Activated naive CD8-positive, alpha-beta T cell (primary cell): Measurements from ENCODE around the gene KIRREL3.
A peak's percentile ranks its signal among the peaks of the same experiment; 100 is the strongest.

Experiments used
- H3K27ac Mint-ChIP-seq: one replicate; pipeline ENCODE4 v1.8.0; 2021; ENCODE audit warnings: mixed read lengths
- H3K27me3 Mint-ChIP-seq: one replicate; pipeline ENCODE4 v1.8.0; 2021; ENCODE audit warnings: mixed read lengths
- H3K36me3 Mint-ChIP-seq: one replicate; pipeline ENCODE4 v1.8.0; 2021; ENCODE audit warnings: mixed read lengths
- H3K4me1 Mint-ChIP-seq: one replicate; pipeline ENCODE4 v1.8.0; 2021; ENCODE audit warnings: low read depth, mixed read lengths
- H3K4me3 Mint-ChIP-seq: one replicate; pipeline ENCODE4 v1.8.0; 2021; ENCODE audit warnings: mild to moderate bottlenecking, mixed read lengths
- H3K9me3 Mint-ChIP-seq: one replicate; pipeline ENCODE4 v1.8.0; 2021; ENCODE audit warnings: low read depth, mixed read lengths

Gene KIRREL3

GRCh38 chr11:126431401-126432064 lies 569.0 kb downstream of the KIRREL3 start:
- H3K27me3 Mint-ChIP-seq = no peaks in the 10 kb centered on the region

GRCh38 chr11:126430581-126431335 lies 569.8 kb downstream of the KIRREL3 start:
- Mint-ChIP-seq H3K27ac (no peak overlapping the region), H3K4me3 (no peak overlapping the region), H3K36me3 (no peaks in the 10 kb centered on the region), H3K9me3 (no peaks in the 10 kb centered on the region), H3K27me3 (no peaks in the 10 kb centered on the region), H3K4me1 (no peaks in the 10 kb centered on the region)

More at GRCh38 chr11:126431401-126432064, 569.0 kb downstream of the KIRREL3 start:
- no peaks in the 10 kb centered on the region for H3K4me1 Mint-ChIP-seq
- H3K9me3 Mint-ChIP-seq = no peaks in the 10 kb centered on the region
- no peaks in the 10 kb centered on the region for H3K36me3 Mint-ChIP-seq
- no peak overlapping the region for H3K4me3 Mint-ChIP-seq
- no peak overlapping the region for H3K27ac Mint-ChIP-seq

- H3K36me3 Mint-ChIP-seq = no peaks in the 10 kb centered on the region
- no peak overlapping the region for H3K27ac Mint-ChIP-seq
- H3K4me3 Mint-ChIP-seq = no peak overlapping the region
- no peaks in the 10 kb centered on the region for H3K27me3 Mint-ChIP-seq
- H3K4me1 Mint-ChIP-seq = no peaks in the 10 kb centered on the region
- H3K9me3 Mint-ChIP-seq = no peaks in the 10 kb centered on the region
Measured at GRCh38 chr11:126426820-126427749, 573.5 kb downstream of the KIRREL3 start.

GRCh38 chr11:126426106-126426505 lies 574.5 kb downstream of the KIRREL3 start:
- H3K4me3 Mint-ChIP-seq = no peak overlapping the region
- no peaks in the 10 kb centered on the region for H3K36me3 Mint-ChIP-seq
- no peaks in the 10 kb centered on the region for H3K4me1 Mint-ChIP-seq
- H3K27ac Mint-ChIP-seq = no peak overlapping the region
- H3K9me3 Mint-ChIP-seq = no peaks in the 10 kb centered on the region
- peaks cover 2% of the 10 kb centered on the region for H3K27me3 Mint-ChIP-seq

GRCh38 chr11:126424471-126425039 lies 576.0 kb downstream of the KIRREL3 start:
- Mint-ChIP-seq H3K9me3 (no peaks in the 10 kb centered on the region), H3K36me3 (no peaks in the 10 kb centered on the region), H3K4me1 (peaks cover 3% of the 10 kb centered on the region), H3K27ac (no peak overlapping the region), H3K27me3 (peaks cover 2% of the 10 kb centered on the region), H3K4me3 (no peak overlapping the region)

GRCh38 chr11:126423743-126424142 lies 576.8 kb downstream of the KIRREL3 start:
- Mint-ChIP-seq H3K9me3 (no peaks in the 10 kb centered on the region), H3K27me3 (peaks cover 2% of the 10 kb centered on the region), H3K4me1 (peaks cover 3% of the 10 kb centered on the region), H3K36me3 (no peaks in the 10 kb centered on the region), H3K4me3 (no peak overlapping the region), H3K27ac (no peak overlapping the region)

GRCh38 chr11:126423154-126423553 lies 577.4 kb downstream of the KIRREL3 start:
- Mint-ChIP-seq H3K4me3 (no peak overlapping the region), H3K27me3 (peaks cover 2% of the 10 kb centered on the region), H3K4me1 (peaks cover 3% of the 10 kb centered on the region), H3K9me3 (no peaks in the 10 kb centered on the region), H3K36me3 (no peaks in the 10 kb centered on the region), H3K27ac (no peak overlapping the region)

GRCh38 chr11:126422446-126422845 lies 578.1 kb downstream of the KIRREL3 start:
- Mint-ChIP-seq H3K4me1 (peaks cover 3% of the 10 kb centered on the region), H3K9me3 (no peaks in the 10 kb centered on the region), H3K4me3 (no peak overlapping the region)

GRCh38 chr11:126421271-126421671 lies 579.3 kb downstream of the KIRREL3 start:
- Mint-ChIP-seq H3K27me3 (peaks cover 2% of the 10 kb centered on the region), H3K9me3 (no peaks in the 10 kb centered on the region), H3K36me3 (no peaks in the 10 kb centered on the region), H3K4me1 (peaks cover 5% of the 10 kb centered on the region), H3K27ac (no peak overlapping the region), H3K4me3 (no peak overlapping the region)

More at GRCh38 chr11:126422446-126422845, 578.1 kb downstream of the KIRREL3 start:
- Mint-ChIP-seq H3K27me3 (peaks cover 2% of the 10 kb centered on the region), H3K36me3 (no peaks in the 10 kb centered on the region), H3K27ac (no peak overlapping the region)

GRCh38 chr11:126420698-126421256 lies 579.8 kb downstream of the KIRREL3 start:
- Mint-ChIP-seq H3K27me3 (peaks cover 2% of the 10 kb centered on the region), H3K36me3 (no peaks in the 10 kb centered on the region), H3K27ac (no peak overlapping the region), H3K9me3 (no peaks in the 10 kb centered on the region), H3K4me3 (no peak overlapping the region), H3K4me1 (peaks cover 10% of the 10 kb centered on the region)

GRCh38 chr11:126419801-126420697 lies 580.5 kb downstream of the KIRREL3 start:
- Mint-ChIP-seq H3K36me3 (no peaks in the 10 kb centered on the region), H3K9me3 (no peaks in the 10 kb centered on the region), H3K27me3 (peaks cover 2% of the 10 kb centered on the region), H3K4me1 (peaks cover 12% of the 10 kb centered on the region), H3K27ac (no peak overlapping the region), H3K4me3 (no peak overlapping the region)

- H3K27me3 Mint-ChIP-seq = peaks cover 2% of the 10 kb centered on the region
- no peak overlapping the region for H3K27ac Mint-ChIP-seq
- peaks cover 12% of the 10 kb centered on the region for H3K4me1 Mint-ChIP-seq
- no peaks in the 10 kb centered on the region for H3K9me3 Mint-ChIP-seq
- no peaks in the 10 kb centered on the region for H3K36me3 Mint-ChIP-seq
- H3K4me3 Mint-ChIP-seq = no peak overlapping the region
Measured at GRCh38 chr11:126418887-126419286, 581.7 kb downstream of the KIRREL3 start.

GRCh38 chr11:126417091-126417862 lies 583.3 kb downstream of the KIRREL3 start:
- Mint-ChIP-seq H3K27me3 (peaks cover 2% of the 10 kb centered on the region), H3K27ac (peak overlapping the region; percentile 6), H3K36me3 (no peaks in the 10 kb centered on the region), H3K4me1 (peaks cover 12% of the 10 kb centered on the region), H3K4me3 (peak overlapping the region; percentile 53), H3K9me3 (no peaks in the 10 kb centered on the region)
